GM12874 (cell line): ENCODE measurements around the gene NUDCD3.

Experiments
- TF ChIP-seq, protein P1 (sequence below): IDR thresholded peaks from 2 replicates; pipeline ENCODE4 v1.5.1; 2011; ENCODE audit warnings: low read depth, mild to moderate bottlenecking, control low read depth, low read length, moderate library complexity; ENCODE audit not compliant: insufficient read depth

NUDCD3 gene

DNA sequence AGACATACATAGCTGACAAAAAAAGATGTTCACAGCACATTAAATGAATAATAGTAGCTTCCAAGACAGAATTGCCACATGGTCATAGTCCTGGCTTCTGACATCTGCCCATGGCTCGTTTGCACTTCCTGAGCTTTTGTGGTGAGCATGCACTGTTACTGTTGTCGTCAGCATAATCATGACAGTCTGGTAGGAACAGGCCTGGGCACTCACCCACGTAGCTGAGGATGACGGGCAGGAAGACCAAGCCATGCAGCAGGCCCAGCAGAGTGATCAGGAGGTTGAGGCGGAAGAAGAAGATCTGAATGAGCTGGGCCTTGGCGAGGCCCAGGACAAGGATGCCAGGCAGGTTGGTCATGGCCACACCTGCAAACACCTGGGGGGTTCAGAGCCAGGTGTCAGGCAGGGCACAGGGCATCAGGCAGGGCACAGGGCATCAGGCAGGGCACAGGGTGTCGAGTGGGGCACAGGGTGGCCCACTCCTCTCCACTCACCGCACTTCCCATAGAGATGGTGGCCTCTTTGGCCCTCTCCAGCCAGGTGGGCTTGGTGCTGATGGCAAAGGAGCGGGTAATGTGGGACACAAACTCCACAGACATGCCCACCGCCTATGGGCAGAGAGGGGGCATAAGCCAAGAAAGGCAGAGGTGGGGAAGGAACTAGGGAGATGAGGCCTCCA is 25.3 kb upstream of the NUDCD3 start:
- TF ChIP-seq, protein P1, sequence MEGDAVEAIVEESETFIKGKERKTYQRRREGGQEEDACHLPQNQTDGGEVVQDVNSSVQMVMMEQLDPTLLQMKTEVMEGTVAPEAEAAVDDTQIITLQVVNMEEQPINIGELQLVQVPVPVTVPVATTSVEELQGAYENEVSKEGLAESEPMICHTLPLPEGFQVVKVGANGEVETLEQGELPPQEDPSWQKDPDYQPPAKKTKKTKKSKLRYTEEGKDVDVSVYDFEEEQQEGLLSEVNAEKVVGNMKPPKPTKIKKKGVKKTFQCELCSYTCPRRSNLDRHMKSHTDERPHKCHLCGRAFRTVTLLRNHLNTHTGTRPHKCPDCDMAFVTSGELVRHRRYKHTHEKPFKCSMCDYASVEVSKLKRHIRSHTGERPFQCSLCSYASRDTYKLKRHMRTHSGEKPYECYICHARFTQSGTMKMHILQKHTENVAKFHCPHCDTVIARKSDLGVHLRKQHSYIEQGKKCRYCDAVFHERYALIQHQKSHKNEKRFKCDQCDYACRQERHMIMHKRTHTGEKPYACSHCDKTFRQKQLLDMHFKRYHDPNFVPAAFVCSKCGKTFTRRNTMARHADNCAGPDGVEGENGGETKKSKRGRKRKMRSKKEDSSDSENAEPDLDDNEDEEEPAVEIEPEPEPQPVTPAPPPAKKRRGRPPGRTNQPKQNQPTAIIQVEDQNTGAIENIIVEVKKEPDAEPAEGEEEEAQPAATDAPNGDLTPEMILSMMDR, result no peak

- TF ChIP-seq, protein P1, result no peak
Observed at GRCh38 chr7:44512736-44513135, 22.3 kb upstream of the NUDCD3 start.

GRCh38 chr7:44511863-44512468 is 21.5 kb upstream of the NUDCD3 start:
- TF ChIP-seq, protein P1, result no peak

- TF ChIP-seq, protein P1, result no peak
Observed at GRCh38 chr7:44511236-44511635, 20.8 kb upstream of the NUDCD3 start.

DNA sequence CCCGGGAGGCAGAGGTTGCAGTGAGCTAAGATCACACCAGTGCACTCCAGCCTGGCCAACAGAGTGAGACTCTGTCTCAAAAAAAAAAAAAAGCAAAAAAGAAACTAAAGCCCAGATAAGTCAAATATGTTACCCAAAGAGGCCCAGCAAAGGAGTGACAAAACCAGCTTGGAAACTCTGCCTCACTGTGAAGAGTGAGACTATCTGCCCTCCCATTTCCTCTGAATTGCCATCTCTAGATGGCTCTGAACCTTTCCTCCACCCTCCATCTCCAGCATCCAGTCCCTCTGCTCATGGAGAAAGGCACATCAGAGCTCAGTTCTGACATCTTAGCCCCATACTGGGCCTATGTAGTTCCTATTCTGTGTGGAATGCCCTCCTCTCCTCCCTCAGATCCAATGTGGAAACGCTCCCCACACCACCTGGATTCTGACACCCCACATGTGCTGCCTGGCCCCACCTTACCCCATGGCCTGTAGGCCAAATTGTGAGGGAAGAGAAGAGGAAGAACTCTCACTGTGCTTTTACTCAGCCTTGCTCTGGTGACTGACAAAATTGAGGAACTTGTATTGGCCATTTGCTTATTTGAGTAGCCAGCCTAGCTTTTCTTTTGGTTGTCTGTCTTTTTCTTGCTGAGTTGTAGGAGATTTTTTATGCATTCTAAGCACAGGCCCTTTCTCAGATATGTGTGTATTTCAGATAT is 18.0 kb upstream of the NUDCD3 start:
- TF ChIP-seq, protein P1, result no peak

GRCh38 chr7:44505595-44505994 is 15.1 kb upstream of the NUDCD3 start:
- TF ChIP-seq, protein P1, result no peak

DNA sequence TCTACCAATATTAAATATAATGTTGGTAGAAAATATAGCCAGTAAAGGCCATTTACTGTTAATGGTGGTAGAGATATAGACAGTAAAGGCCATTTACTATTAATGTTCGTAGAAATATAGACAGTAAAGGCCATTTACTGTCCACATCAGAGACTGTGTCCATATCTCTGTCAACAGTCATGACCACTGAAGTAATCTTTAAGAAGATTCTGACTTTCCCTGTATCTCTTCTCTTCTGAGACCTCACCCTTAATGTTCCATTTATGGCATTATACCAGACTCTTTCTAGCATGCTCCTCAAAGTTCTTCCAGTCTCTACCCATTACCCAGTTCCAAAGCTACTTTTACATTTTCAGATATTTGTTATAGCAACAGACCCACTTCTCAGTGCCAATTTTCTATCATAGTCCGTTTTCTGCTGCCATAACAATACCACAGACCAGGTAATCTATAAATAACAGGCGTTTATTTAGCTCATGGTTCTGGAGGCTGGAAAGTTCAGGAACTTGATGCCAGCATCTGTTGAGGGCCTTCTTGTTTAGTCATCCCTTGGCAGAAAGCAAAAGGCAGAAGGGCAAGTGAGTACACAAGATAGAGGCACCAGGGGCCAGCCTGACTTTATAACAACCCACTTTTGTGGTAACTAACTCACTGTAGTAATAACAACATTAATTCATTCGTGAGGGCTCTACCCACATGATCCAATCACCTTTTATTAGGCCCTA is 7.9 kb upstream of the NUDCD3 start:
- TF ChIP-seq, protein P1, result no peak
